Epithelial cell of proximal tubule (primary cell): ENCODE results near the gene MRPL37. TPM values are rescaled to one million over a fixed set of nuclear protein-coding genes. Genes with fewer than 3 reads are reported as not detected.

Experiments used
- DNase-seq: peaks from one replicate; pipeline ENCODE4 v3.0.0-alpha.2; 2011; ENCODE audit warnings: low read depth
- H3K4me3 ChIP-seq: 2 replicates; pipeline ENCODE4 v1.5.1; 2011; ENCODE audit warnings: low read depth, mild to moderate bottlenecking, low read length
- CTCF ChIP-seq: conservative IDR thresholded peaks from 2 replicates; pipeline ENCODE4 v1.5.1; 2012; ENCODE audit warnings: low read depth, mild to moderate bottlenecking, low read length
- total RNA-seq: library from RNA; depleted of rRNA; stranded (reverse); fragments of >200 nt; gene quantifications from 2 replicates; pipeline ENCODE4 v1.2.3, GENCODE V29; 2015

Gene MRPL37
- total RNA-seq, 1 donor from 2014 or later: 115 TPM

- TF ChIP-seq CTCF: no peak
- no peak overlapping the region for H3K4me3 ChIP-seq
- no peak for DNase-seq
Observed at GRCh38 chr1:54157401-54157800, 42.6 kb upstream of the MRPL37 start.

- H3K4me3 ChIP-seq: no peak overlapping the region
- TF ChIP-seq CTCF: no peak
- DNase-seq: no peak
Observed at GRCh38 chr1:54158071-54158470, 41.9 kb upstream of the MRPL37 start.

- DNase-seq: no peak
- no peak for TF ChIP-seq CTCF
- H3K4me3 ChIP-seq: no peak overlapping the region
Observed at GRCh38 chr1:54159733-54160316, 40.1 kb upstream of the MRPL37 start.

GRCh38 chr1:54160351-54160750 lies 39.6 kb upstream of the MRPL37 start:
- DNase-seq: no peak
- H3K4me3 ChIP-seq: no peak overlapping the region
- no peak for TF ChIP-seq CTCF

- no peak overlapping the region for H3K4me3 ChIP-seq
- no peak for TF ChIP-seq CTCF
- DNase-seq: no peak
Observed at GRCh38 chr1:54161495-54162168, 38.3 kb upstream of the MRPL37 start.

GRCh38 chr1:54163051-54163450 lies 36.9 kb upstream of the MRPL37 start:
- DNase-seq: no peak
- no peak overlapping the region for H3K4me3 ChIP-seq
- TF ChIP-seq CTCF: no peak

- no peak for DNase-seq
- no peak overlapping the region for H3K4me3 ChIP-seq
- TF ChIP-seq CTCF: no peak
Observed at GRCh38 chr1:54163573-54163972, 36.4 kb upstream of the MRPL37 start.
